IPS-20b (cell line): ENCODE data around the gene SLC20A1.
"Not testable (repeated sequence)": the region's sequence is repeated elsewhere in the genome, so short reads cannot be mapped to it uniquely, and the experiment has no call there.

Experiments
- H3K27ac ChIP-seq: one replicate; pipeline ENCODE4 v1.5.1; 2013; ENCODE audit warnings: low read length
- H3K27me3 ChIP-seq: 2 replicates; pipeline ENCODE4 v1.6.1; 2013; ENCODE audit warnings: mild to moderate bottlenecking, low read length, inconsistent platforms; ENCODE audit not compliant: insufficient read depth
- H3K36me3 ChIP-seq: 2 replicates; pipeline ENCODE4 v1.6.1; 2013; ENCODE audit warnings: low read depth, mild to moderate bottlenecking, inconsistent platforms, low read length, moderate library complexity; ENCODE audit not compliant: insufficient read depth
- H3K4me1 ChIP-seq: 2 replicates; pipeline ENCODE4 v1.6.1; 2013; ENCODE audit warnings: mild to moderate bottlenecking, control low read depth, inconsistent platforms, low read length, moderate library complexity; ENCODE audit not compliant: insufficient read depth
- H3K4me3 ChIP-seq: 2 replicates; pipeline ENCODE4 v1.5.1; 2013; ENCODE audit warnings: mild to moderate bottlenecking, low read length, inconsistent platforms
- H3K9ac ChIP-seq: 2 replicates; pipeline ENCODE4 v1.6.1; 2013; ENCODE audit warnings: low read depth, mild to moderate bottlenecking, inconsistent platforms, low read length, moderate library complexity
- H3K9me3 ChIP-seq: 2 replicates; pipeline ENCODE4 v1.6.1; 2013; ENCODE audit warnings: mild to moderate bottlenecking, low read depth, low read length, inconsistent platforms; ENCODE audit not compliant: insufficient read depth

The SLC20A1 gene

DNA sequence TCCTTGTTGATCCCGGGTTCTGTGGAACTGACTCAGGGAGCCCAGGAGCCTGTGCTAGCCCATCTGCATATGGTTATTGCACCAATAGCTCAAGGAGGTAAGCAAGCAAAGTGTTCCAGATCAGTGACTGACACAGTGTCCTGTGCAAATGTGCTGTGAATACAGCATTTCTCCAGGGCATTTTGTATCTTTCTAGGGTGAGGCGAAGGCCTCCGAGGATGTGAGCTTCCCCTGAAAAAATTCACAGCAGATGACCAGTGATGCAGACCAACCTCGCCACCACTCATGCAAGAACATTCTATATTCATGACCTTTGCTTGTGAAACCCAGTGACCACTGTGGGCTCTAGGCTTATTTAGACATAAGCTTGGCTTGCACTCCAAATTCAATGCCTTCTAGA is 59.8 kb downstream of the SLC20A1 start:
- H3K4me3 ChIP-seq, result no peak overlapping the region
- H3K9me3 ChIP-seq, result no peaks in the 10 kb centered on the region
- H3K36me3 ChIP-seq, result no peaks in the 10 kb centered on the region
- H3K9ac ChIP-seq, result no peak overlapping the region
- H3K27me3 ChIP-seq, result no peaks in the 10 kb centered on the region
- no peaks in the 10 kb centered on the region for H3K4me1 ChIP-seq
- H3K27ac ChIP-seq, result no peak overlapping the region

DNA sequence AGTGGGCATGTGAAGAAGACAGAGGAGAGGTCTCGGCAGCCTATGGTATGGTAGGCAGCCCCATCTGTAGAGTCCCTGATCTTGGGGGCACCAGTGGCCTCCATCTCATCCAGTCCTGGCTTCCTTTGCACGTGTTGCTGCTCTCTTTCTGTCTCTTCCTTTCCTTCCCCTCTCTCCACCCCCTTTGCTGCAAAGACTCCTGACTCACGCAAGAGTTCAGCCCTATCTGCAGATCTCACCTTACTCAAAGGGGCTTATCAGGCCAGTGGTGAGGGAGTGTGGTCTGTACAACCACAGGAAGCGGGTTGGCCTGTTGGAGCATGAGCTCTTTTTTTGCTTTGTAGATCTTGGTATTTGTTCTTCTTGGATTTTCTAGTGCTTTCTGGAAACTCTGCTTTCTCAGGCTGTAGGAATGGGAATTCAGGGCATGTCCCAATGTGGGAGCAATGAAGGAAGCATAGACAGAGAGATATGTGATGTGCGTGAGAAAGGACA is 60.5 kb downstream of the SLC20A1 start:
- Histone ChIP-seq H3K36me3 (no peaks in the 10 kb centered on the region), H3K4me3 (no peak overlapping the region), H3K9ac (no peak overlapping the region), H3K4me1 (no peaks in the 10 kb centered on the region), H3K27me3 (no peaks in the 10 kb centered on the region), H3K9me3 (no peaks in the 10 kb centered on the region), H3K27ac (no peak overlapping the region)

DNA sequence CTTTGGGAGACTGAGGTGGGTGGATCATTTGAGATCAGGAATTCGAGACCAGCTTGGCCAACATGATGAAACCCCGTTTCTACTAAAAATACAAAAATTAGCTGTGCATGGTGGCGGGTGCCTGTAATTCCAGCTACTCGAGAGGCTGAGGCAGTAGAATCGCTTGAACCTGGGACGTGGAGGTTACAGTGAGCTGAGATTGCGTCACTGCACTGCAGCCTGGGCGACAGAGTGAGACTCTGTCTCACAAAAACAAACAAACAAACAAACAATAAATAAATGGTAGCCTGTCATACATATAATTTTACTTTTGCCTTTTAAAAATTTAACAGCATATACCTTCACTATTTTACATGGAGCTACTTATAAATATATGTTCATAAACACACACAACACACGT is 61.2 kb downstream of the SLC20A1 start:
- not testable (repeated sequence) for H3K4me1 ChIP-seq, H3K9me3 ChIP-seq, H3K27me3 ChIP-seq, H3K27ac ChIP-seq, H3K9ac ChIP-seq, H3K4me3 ChIP-seq, H3K36me3 ChIP-seq

DNA sequence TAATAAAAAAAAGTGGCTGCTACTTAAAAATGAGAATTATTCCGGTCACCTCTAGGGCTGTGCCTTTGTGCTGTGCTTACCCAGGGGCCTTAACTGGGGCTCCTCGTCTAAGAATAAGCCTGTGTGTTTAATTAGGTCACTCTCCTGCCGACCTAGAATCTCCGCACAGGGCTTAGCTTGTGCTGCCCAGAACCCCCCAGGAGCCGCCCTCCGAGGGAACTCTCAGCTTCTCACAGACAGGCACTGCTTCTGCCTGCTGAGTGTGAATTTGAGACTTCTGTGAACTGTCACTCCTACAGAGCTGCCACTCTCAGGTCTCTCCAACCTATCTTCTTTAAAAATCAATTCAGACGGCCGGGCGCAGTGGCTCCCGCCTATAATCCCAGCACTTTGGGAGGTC is 63.2 kb downstream of the SLC20A1 start:
- no peak overlapping the region for H3K4me3 ChIP-seq
- H3K27ac ChIP-seq, result no peak overlapping the region
- no peaks in the 10 kb centered on the region for H3K27me3 ChIP-seq
- H3K4me1 ChIP-seq, result no peaks in the 10 kb centered on the region
- no peak overlapping the region for H3K9ac ChIP-seq
- H3K9me3 ChIP-seq, result no peaks in the 10 kb centered on the region
- no peaks in the 10 kb centered on the region for H3K36me3 ChIP-seq

DNA sequence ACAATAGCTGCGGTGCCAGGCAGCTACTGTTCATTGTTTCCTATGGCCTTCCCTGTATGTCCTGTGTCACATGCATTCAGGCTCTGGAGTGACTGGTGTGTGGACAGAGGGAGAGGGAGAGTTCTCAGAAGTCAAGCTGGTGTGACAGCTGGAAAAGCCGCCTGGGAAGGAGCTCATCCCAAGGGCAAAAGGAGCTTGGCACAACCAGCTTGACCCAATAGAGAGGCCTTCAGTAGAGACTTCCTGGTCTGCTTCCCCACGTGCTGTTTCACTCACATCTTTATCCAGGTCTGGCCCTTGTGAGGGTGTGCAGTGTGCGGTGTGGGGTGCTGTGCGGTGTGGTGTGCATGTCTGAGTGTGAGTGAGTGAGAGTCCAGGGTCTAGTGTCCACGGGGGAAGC is 64.0 kb downstream of the SLC20A1 start:
- Histone ChIP-seq H3K27ac (no peak overlapping the region), H3K4me1 (no peaks in the 10 kb centered on the region), H3K36me3 (no peaks in the 10 kb centered on the region), H3K9me3 (no peaks in the 10 kb centered on the region), H3K9ac (no peak overlapping the region), H3K27me3 (no peaks in the 10 kb centered on the region), H3K4me3 (no peak overlapping the region)

DNA sequence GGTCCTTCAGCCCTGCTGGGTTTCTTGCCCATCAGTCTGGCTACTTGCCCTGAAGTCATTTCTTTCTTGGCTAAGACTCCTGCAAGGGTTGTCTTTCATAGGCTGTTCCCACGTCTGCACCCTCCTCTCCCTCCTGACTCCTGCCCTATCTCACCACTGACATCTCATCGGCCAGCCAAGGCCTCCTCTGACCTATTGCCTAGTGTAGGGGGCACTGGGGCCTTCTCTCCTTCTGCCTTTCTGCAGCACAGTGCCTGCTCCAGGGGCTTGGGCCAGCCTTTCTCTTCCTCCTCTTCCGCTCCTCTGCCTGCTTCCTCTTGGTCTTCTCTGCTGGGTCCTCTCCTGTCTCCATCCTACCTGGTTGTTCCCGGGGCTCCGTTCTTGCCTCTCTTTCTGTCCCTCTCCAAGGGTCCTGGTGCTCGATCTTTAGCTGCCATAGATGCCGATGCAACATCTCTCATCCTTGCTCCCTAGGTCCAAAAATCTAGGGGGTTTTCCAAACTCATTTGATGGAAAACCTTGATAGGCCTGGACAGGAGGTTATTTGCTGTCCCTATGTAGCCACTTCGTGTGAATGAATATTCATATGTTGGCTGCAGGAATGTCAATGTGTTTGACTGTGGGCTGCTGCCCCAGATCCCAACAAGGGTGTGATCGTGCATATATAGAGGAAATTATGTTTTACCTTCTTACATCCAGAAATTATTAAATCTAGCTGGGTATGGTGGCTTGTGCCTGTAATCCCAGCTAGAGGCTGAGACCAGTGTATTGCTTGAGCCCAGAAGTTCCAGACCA is 65.4 kb downstream of the SLC20A1 start:
- no peak overlapping the region for H3K9ac ChIP-seq
- no peaks in the 10 kb centered on the region for H3K9me3 ChIP-seq
- no peak overlapping the region for H3K4me3 ChIP-seq
- no peaks in the 10 kb centered on the region for H3K4me1 ChIP-seq
- H3K27ac ChIP-seq, result no peak overlapping the region
- no peaks in the 10 kb centered on the region for H3K27me3 ChIP-seq
- no peaks in the 10 kb centered on the region for H3K36me3 ChIP-seq

DNA sequence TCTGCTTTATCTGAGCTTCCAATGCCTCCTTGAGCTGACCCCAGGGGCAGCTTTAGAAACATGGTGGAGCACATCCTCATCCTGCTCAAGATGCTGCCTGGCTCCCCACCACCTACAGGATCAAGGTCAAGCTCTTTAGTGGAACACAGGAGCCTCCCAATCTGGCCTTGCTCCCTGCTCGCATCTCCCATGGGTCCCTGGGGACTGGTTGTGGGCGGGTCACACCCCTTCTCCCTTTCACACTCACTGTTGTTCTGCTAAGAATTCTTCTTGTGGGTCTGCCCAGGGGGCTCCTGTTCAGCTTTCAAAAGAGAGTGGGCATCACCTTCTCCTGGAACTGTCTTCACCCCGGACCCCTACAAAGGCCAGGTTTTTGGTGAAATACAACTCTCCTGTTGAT is 66.7 kb downstream of the SLC20A1 start:
- no peak overlapping the region for H3K9ac ChIP-seq

DNA sequence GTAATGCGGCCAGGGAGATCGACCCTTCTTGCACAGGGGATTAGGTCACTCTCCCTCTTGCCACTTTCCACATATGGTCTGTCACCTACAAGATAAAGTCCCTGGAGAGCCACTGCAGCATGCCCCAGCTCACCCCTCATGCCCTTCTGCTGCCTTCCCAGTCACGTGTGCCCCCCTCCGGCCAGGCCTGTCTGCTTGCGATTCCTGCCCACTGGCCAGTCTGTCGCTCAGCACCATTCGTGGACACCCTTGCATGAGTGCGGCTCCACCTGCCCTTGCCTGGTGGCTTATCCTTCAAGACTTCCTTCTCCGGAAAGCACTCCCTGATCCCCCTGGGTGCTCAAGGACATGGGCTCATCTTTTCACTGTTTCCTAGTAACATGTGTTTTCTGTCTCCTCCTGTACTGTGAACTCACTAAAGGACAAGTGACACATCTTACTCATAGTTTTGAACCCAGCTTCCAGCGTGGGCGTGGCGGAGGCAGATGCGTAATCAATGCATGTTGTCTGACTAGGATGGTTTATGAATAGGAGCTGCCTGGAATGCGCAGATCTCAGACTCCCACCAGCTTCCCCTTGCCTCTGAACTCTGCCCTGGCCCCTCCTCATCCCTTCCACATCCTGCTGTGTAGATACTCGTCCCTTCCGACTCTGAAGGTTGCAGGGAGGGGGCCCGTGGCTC is 67.3 kb downstream of the SLC20A1 start:
- Histone ChIP-seq H3K27ac (no peak overlapping the region), H3K36me3 (no peaks in the 10 kb centered on the region), H3K27me3 (no peaks in the 10 kb centered on the region), H3K9ac (no peak overlapping the region), H3K4me3 (no peak overlapping the region), H3K9me3 (no peaks in the 10 kb centered on the region), H3K4me1 (no peaks in the 10 kb centered on the region)

More for the DNA sequence above, 66.7 kb downstream of the SLC20A1 start:
- Histone ChIP-seq H3K4me1 (no peaks in the 10 kb centered on the region), H3K36me3 (no peaks in the 10 kb centered on the region), H3K4me3 (no peak overlapping the region), H3K27me3 (no peaks in the 10 kb centered on the region), H3K9me3 (no peaks in the 10 kb centered on the region), H3K27ac (no peak overlapping the region)
